GM18520 (cell line): Measurements from ENCODE around the gene SLFN13.
"Not testable (repeated sequence)": the region's sequence is repeated elsewhere in the genome, so short reads cannot be mapped to it uniquely, and the experiment has no call there.

ENCODE experiments used
- ATAC-seq: cut with Tn5 transposase; IDR thresholded peaks from one replicate; pipeline ENCODE4 v1.9.1; 2021; ENCODE audit not compliant: unreplicated experiment

The SLFN13 gene, protein sequence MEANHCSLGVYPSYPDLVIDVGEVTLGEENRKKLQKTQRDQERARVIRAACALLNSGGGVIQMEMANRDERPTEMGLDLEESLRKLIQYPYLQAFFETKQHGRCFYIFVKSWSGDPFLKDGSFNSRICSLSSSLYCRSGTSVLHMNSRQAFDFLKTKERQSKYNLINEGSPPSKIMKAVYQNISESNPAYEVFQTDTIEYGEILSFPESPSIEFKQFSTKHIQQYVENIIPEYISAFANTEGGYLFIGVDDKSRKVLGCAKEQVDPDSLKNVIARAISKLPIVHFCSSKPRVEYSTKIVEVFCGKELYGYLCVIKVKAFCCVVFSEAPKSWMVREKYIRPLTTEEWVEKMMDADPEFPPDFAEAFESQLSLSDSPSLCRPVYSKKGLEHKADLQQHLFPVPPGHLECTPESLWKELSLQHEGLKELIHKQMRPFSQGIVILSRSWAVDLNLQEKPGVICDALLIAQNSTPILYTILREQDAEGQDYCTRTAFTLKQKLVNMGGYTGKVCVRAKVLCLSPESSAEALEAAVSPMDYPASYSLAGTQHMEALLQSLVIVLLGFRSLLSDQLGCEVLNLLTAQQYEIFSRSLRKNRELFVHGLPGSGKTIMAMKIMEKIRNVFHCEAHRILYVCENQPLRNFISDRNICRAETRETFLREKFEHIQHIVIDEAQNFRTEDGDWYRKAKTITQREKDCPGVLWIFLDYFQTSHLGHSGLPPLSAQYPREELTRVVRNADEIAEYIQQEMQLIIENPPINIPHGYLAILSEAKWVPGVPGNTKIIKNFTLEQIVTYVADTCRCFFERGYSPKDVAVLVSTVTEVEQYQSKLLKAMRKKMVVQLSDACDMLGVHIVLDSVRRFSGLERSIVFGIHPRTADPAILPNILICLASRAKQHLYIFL

GRCh38 chr17:35448214-35448898 is at the start of gene SLFN13:
Gene SLFN13, minus strand, starts transcription at chr17:35448766. Its CDS starts 3,086 bp downstream, at chr17:35445680.
- ATAC-seq = peak; percentile 55

DNA sequence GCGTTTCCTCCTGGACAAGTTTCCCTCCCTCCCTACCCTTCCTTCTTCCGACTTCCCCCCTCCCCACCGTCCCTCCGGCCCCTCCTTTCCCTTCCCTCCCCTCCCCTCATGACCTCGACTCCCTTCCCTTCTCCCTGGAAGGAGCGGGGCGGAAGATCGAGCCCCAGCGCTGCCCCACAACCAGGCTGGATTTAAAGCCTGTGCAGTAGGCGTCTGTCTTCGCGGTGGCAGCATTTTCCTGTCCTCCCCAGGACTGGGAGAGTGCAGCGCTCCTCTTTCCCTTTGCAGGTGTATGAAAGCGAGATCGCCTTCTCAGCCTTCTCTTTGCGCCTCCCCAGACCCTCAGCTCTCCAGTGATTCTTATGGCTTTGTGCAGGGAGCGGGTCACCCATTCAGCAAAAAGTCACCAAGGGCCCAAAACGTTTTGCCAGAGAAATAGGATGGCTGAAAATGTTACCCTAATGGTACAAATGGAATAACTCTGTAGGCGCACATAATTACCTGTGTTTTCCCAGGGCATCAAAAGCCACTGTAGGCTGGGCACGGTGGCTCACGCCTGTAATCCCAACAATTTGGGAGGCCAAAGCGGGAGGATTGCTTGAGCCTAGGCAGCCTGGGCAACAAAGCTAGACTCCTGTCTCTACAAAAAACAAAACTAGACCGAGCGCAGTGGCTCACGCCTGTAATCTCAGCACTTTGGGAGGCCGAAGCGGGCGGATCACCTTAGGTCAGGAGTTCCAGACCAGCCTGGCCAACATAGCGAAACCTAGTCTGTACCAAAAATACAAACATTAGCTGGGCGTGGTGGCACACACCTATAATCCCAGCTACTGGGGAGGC is 48.1 kb upstream of the SLFN13 start:
- no peak for ATAC-seq

- no peak for ATAC-seq
Observed at GRCh38 chr17:35493040-35493439, 44.5 kb upstream of the SLFN13 start.

DNA sequence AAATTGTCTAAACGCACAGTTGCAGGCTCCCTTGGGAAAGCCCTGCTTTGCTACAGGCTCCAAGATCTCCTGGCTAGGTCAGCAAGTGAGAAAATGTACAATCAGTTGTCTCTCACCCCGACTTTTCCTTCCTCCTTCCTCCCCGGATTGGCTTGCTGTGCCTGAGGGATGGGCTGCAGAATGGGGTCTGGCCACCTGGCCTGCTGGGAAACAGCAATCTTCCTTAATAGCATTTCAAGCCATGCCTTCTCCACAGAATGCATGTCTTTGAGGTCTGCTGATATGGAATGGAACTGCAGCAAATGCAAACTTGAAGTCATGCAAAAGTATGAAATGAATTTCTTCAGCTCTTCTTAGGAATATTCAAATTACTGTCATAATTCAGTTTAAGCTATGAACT is 42.9 kb upstream of the SLFN13 start:
- ATAC-seq = no peak

DNA sequence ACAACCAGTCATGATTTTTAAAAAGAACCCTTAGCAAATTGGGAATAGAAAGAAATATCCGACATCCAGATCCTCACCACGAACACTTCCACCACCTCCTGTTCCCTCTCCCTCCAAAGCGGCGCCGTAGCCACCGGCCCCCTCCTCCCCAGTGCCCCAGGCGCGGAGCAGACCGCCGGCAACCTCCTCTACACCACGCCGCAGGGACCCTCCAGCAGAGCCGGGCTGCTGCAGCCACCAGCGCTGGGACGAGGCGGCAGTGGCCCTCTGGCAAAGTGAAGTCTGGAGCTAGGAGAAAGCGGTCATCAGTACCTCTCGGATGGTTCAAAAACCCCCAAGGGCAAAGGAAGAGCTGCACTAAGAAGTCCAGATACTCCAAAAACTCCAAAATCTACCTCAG is 41.4 kb upstream of the SLFN13 start:
- no peak for ATAC-seq

DNA sequence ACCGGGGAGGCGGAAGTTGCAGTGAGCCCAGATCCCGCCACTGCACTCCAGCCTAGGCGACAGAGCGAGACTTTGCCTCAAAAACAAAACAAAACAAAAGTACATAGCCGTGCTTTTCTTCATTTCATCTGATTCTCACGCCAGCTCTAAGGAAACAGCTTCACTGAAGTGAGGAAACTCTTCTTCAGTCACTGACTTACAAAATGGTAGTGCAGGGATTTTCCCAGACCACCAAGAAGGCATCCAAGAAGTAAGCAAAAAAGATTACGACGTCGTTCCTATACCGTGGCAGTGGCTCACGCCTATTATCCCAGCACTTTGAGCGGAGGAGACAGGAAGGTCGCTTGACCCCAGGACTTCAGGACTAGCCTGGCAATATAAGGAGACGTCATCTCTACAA is 40.4 kb upstream of the SLFN13 start:
- no peak for ATAC-seq

DNA sequence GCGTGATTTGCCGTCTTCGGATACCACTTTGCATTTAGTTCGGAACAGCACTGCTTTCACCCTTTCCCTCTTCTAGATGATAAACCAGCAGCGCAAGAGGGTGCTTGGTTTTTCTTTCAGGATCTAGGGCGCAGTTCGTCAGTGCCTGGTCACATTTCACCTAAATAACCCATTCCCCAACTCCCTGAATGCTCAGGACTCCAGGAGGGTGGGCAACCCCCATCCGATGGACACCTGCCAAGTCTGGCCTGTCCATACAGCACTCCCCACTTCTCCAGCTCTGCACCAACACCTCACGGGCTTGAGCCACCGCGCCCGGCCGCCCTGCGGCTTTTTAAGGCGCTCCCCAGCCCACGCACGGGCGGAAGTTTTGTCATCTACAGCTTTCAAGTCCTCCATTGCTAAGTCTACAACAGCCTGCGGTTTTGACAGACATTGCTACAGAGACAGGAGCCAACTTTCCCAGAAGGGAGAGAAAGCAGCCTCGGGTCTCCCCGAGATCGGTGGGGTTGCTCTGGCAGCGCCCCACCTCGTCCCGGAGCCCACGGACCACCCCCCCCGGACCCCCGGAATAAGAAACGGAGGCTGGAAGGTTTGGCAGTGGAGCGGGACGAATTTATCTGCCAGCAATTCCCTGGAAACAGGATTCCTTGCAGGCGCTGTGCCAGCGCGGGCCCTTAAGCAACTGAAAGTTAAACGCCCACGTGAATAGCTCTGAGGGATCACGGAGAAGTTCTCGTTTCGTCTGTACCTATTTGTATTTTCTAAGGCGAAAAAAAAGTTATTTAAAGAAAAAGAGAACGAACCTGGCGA is 38.6 kb upstream of the SLFN13 start:
- no peak for ATAC-seq

DNA sequence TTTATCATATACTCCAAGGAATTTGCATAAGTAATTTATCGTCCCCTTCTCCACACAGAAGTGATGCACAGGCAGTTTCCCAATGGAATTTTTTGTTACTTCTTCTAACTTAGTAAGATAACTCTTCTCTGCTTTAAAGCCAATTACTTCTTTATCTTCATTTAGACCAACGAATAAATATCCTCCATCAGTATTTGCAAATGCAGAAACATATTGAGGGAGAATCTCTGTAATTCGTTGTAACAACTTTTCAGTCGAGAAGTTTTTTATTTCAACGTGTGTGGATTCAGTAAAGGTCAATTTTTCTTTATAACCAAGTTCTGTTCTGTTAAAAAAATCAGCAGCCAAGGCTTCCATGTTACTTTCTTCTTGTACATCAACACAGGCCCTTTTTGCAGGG is 30.7 kb upstream of the SLFN13 start:
- ATAC-seq = no peak

GRCh38 chr17:35477248-35477647 is 28.7 kb upstream of the SLFN13 start:
- ATAC-seq = no peak

- no peak for ATAC-seq
Observed at GRCh38 chr17:35476283-35476820, 27.8 kb upstream of the SLFN13 start.

- no peak for ATAC-seq
Observed at GRCh38 chr17:35468475-35468874, 19.9 kb upstream of the SLFN13 start.

GRCh38 chr17:35467824-35468223 is 19.3 kb upstream of the SLFN13 start:
- ATAC-seq = no peak

DNA sequence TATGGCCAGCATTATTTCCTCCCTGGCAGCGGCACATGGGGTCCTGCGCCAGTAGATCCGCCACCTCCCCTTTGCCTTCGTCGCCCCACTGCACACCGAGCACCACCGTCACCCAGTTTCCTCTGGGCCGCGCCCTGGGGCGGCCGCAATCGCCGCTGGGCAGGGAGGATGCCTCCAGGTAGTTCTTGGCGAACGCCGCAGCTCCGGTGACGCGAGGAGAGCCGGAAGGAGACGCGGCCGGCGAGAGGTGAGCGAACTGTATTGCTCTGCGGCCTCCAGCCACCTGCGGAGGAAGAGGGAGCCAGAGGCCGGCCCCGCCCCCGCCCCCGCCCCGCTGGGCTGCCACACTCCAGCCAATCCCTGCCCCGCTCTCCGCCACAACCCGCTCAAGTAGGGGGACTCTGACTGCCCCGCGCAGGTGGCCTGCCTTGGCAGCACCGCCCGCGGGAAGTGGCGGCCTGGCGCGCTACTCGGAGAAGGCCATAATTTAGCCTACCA is 11.8 kb upstream of the SLFN13 start:
- peak; percentile 85 for ATAC-seq

GRCh38 chr17:35454035-35454434 is 5.5 kb upstream of the SLFN13 start:
- not testable (repeated sequence) for ATAC-seq

DNA sequence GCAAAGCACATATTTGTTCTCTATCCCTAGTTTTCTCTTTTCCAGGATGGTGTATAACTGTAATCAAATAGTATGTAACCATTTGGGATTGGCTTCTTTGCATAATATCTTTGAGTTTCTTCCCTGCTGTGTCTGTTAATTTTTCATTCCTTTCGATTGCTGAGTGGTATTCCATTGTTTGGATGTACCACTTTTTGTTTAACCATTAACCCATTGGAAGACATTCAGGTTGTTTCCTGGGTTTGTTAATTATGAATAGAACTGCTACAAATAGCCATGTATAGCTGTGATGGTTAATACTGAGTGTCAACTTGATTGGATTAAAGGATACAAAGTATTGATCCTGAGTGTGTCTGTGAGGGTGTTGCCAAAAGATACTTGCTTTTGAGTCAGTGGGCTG is 4.6 kb upstream of the SLFN13 start:
- no peak for ATAC-seq

GRCh38 chr17:35449371-35449931 is 885 bp upstream of the SLFN13 start:
- ATAC-seq = no peak

DNA sequence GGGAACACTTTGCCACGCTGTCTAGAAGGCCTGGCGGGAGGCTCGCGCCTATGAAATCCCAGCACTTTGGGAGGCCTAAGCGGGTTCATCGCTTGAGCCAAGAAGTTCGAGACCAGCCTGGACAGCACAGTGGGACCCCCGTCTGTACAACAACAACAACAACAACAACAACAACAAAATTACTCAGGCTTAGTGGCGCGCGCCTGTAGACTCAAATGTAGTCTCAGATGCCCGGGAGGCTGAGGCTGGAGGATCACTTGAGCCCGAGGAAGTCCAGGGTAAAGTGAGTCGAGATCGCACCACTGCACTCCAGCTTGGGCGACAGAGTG is 297 bp upstream of the SLFN13 start:
- ATAC-seq = no peak

DNA sequence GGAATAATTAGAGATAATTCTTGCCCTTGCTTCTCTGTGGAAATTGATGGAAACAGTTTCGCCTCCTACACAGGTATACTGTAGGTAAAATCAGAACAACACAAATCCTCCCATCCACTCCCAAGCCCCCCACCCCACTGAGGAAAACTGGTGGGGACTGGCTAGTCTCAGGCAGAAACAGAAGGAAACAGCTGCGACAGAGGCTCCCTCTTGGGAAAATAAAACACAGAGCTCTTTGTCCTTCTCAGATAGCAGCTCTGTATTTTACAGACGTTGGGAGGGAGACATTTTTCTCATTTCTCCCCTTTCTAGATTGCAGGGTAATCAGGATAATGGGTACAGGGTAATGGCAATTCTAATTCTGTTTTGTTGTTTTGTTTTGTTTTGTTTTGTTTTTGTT is 1.1 kb downstream of the SLFN13 start:
- no peak for ATAC-seq

- no peak for ATAC-seq
Observed at GRCh38 chr17:35438433-35438832, 10.1 kb downstream of the SLFN13 start.
